Keratinocyte (primary cell): ENCODE data around the gene ASTL. TPM values are rescaled to one million over a fixed set of nuclear protein-coding genes. Genes with fewer than 3 reads are reported as not detected.

Source experiments
- DNase-seq: peaks from one replicate; pipeline ENCODE4 v3.0.0-alpha.2; 2011; ENCODE audit warnings: low read depth, missing footprints, low spot score
- FAIRE-seq: peaks from 2 replicates; lab custom pipeline; 2011; peaks lifted over from hg19 to GRCh38; lab: Jason Lieb, UNC
- H2AFZ ChIP-seq: 2 replicates; pipeline ENCODE4 v1.6.0; 2012; ENCODE audit warnings: low read length, control low read depth, inconsistent platforms; ENCODE audit not compliant: control insufficient read depth
- H3K27ac ChIP-seq: 2 replicates; pipeline ENCODE4 v1.5.1; 2011; ENCODE audit warnings: low read length; ENCODE audit not compliant: control insufficient read depth, insufficient read depth
- H3K27me3 ChIP-seq: 3 replicates; pipeline ENCODE4 v1.6.0; 2011; ENCODE audit warnings: low read length; ENCODE audit not compliant: control insufficient read depth, insufficient read depth; ENCODE audit errors: extremely low read depth
- H3K36me3 ChIP-seq, 2 experiments: 2 replicates in 1 of 2; 3 replicates in 1 of 2; pipeline ENCODE4 v1.5.1; 2011; ENCODE audit warnings: low read length in 2 of 2, mild to moderate bottlenecking in 1 of 2; ENCODE audit not compliant: control insufficient read depth in 2 of 2, insufficient read depth in 2 of 2; ENCODE audit errors: extremely low read depth in 1 of 2
- H3K4me1 ChIP-seq: 3 replicates; pipeline ENCODE4 v1.5.1; 2011; ENCODE audit warnings: low read length; ENCODE audit not compliant: control insufficient read depth, insufficient read depth; ENCODE audit errors: extremely low read depth
- H3K4me2 ChIP-seq: 3 replicates; pipeline ENCODE4 v1.6.0; 2011; ENCODE audit warnings: low read depth, low read length; ENCODE audit not compliant: control insufficient read depth, insufficient read depth; ENCODE audit errors: extremely low read depth
- H3K4me3 ChIP-seq, 3 experiments: fragments of 200-600 bp in 1 of 3; sonication (generic) in 1 of 3; 2 replicates in 2 of 3; 3 replicates in 1 of 3; pipeline ENCODE4 v1.5.1; 2011 to 2016; ENCODE audit warnings: low read length in 3 of 3, mild to moderate bottlenecking in 3 of 3, control low read depth in 2 of 3, inconsistent platforms in 1 of 3, low read depth in 1 of 3, mixed read lengths in 1 of 3, mixed run types in 1 of 3, moderate library complexity in 1 of 3; ENCODE audit not compliant: control insufficient read depth in 2 of 3, insufficient read depth in 2 of 3; ENCODE audit errors: extremely low read depth in 1 of 3
- H3K79me2 ChIP-seq: 2 replicates; pipeline ENCODE4 v1.6.0; 2012; ENCODE audit warnings: low read length; ENCODE audit not compliant: control insufficient read depth, insufficient read depth
- H3K9ac ChIP-seq: 3 replicates; pipeline ENCODE4 v1.6.0; 2011; ENCODE audit warnings: low read length; ENCODE audit not compliant: control insufficient read depth, insufficient read depth; ENCODE audit errors: extremely low read depth
- H3K9me1 ChIP-seq: 3 replicates; pipeline ENCODE4 v1.6.0; 2011; ENCODE audit warnings: low read length; ENCODE audit not compliant: control insufficient read depth, insufficient read depth; ENCODE audit errors: extremely low read depth
- H3K9me3 ChIP-seq: 2 replicates; pipeline ENCODE4 v1.5.1; 2012; ENCODE audit warnings: low read depth, low read length; ENCODE audit not compliant: control insufficient read depth
- H4K20me1 ChIP-seq: 3 replicates; pipeline ENCODE4 v1.6.0; 2011; ENCODE audit warnings: low read length; ENCODE audit not compliant: control insufficient read depth, insufficient read depth; ENCODE audit errors: extremely low read depth
- CTCF ChIP-seq, 3 experiments: IDR thresholded peaks in 1 of 3; conservative IDR thresholded peaks in 1 of 3; optimal IDR thresholded peaks in 1 of 3; 2 replicates in 2 of 3; 3 replicates in 1 of 3; pipeline versions ENCODE3 to v1.5.1; 2011; ENCODE audit warnings: low read length in 3 of 3, mild to moderate bottlenecking in 3 of 3, moderate library complexity in 2 of 3, control low read depth in 1 of 3, inconsistent platforms in 1 of 3; ENCODE audit not compliant: insufficient read depth in 2 of 3; ENCODE audit errors: extremely low read depth in 1 of 3
- EZH2 ChIP-seq: IDR thresholded peaks from one replicate; pipeline ENCODE4 v1.6.1; 2012; ENCODE audit warnings: inconsistent platforms, mild to moderate bottlenecking, low read length, moderate library complexity
- dilution Hi-C: fragments of 300-500 bp; cut with MboI; formaldehyde crosslinking; loops from one replicate; pipeline ENCODE4 v1.7.0; 2020; ENCODE audit warnings: low sequenced_read_pairs; ENCODE audit not compliant: extremely low pct_ligation_motif_present
- polyA plus RNA-seq, 5 experiments: library from polyadenylated mRNA; depleted of rRNA in 3 of 5; stranded (reverse) in 3 of 5; stranded (forward) in 1 of 5; unstranded in 1 of 5; fragments of >200 nt; gene quantifications; 1 replicate in 1 of 5; 2 replicates in 3 of 5; 3 replicates in 1 of 5; pipeline versions ENCODE4 v1.2.1 to v1.2.3, GENCODE V29; 2011 to 2012; ENCODE audit warnings: missing spikeins in 2 of 5, low read depth in 1 of 5, low replicate concordance in 1 of 5

ASTL gene
- polyA plus RNA-seq, 1 donor (not counting 4 experiments of a cell fraction or from before 2014, with no cell fraction given) = not detected

- TF ChIP-seq CTCF (optimal IDR thresholded peaks at IDR 0.05 in 1 of 3, IDR thresholded peaks at IDR 0.05 in 1 of 3, conservative IDR thresholded peaks at IDR 0.05 in 1 of 3; ENCODE audit: extremely low read depth in 1 of 3, insufficient read depth in 2 of 3, low read length in 3 of 3) = no peak
- TF ChIP-seq EZH2 = no peak
- Histone ChIP-seq H3K4me1 (no peaks in the 10 kb centered on the region), H3K36me3 (no peaks in the 10 kb centered on the region), H3K27me3 (peaks cover 11% of the 10 kb centered on the region), H2AFZ (no peak overlapping the region), H3K9ac (no peak overlapping the region), H4K20me1 (no peaks in the 10 kb centered on the region), H3K4me2 (no peak overlapping the region), H3K79me2 (no peaks in the 10 kb centered on the region), H3K27ac (no peak overlapping the region), H3K9me1 (no peaks in the 10 kb centered on the region), H3K9me3 (peaks cover 3% of the 10 kb centered on the region), H3K4me3 (no peak overlapping the region)
- FAIRE-seq = no peak
- no peak for DNase-seq
- dilution Hi-C loops = no loop called here
These were observed 34.4 kb downstream of the ASTL start for GRCh38 chr2:96103761-96104486.

GRCh38 chr2:96103187-96103601, 35.1 kb downstream of the ASTL start:
- Histone ChIP-seq H3K36me3 (no peaks in the 10 kb centered on the region), H3K27ac (no peak overlapping the region), H3K4me2 (no peak overlapping the region), H3K27me3 (peaks cover 5% of the 10 kb centered on the region), H3K9ac (no peak overlapping the region), H4K20me1 (no peaks in the 10 kb centered on the region), H3K4me3 (no peak overlapping the region), H2AFZ (no peak overlapping the region), H3K9me1 (no peaks in the 10 kb centered on the region), H3K9me3 (peaks cover 3% of the 10 kb centered on the region), H3K4me1 (no peaks in the 10 kb centered on the region), H3K79me2 (no peaks in the 10 kb centered on the region)
- dilution Hi-C loops = no loop called here
- no peak for TF ChIP-seq EZH2
- no peak for TF ChIP-seq CTCF (optimal IDR thresholded peaks at IDR 0.05 in 1 of 3, IDR thresholded peaks at IDR 0.05 in 1 of 3, conservative IDR thresholded peaks at IDR 0.05 in 1 of 3; ENCODE audit: extremely low read depth in 1 of 3, insufficient read depth in 2 of 3, low read length in 3 of 3)
- no peak for DNase-seq
- FAIRE-seq = no peak
